Raji (cell line): ENCODE data around the gene GALR2.

Experiments
- POLR2A ChIP-seq: IDR thresholded peaks from 2 replicates; pipeline ENCODE4 v1.6.1; 2011; ENCODE audit warnings: low read depth, low read length, control low read depth; ENCODE audit not compliant: insufficient read depth

GALR2 gene

DNA sequence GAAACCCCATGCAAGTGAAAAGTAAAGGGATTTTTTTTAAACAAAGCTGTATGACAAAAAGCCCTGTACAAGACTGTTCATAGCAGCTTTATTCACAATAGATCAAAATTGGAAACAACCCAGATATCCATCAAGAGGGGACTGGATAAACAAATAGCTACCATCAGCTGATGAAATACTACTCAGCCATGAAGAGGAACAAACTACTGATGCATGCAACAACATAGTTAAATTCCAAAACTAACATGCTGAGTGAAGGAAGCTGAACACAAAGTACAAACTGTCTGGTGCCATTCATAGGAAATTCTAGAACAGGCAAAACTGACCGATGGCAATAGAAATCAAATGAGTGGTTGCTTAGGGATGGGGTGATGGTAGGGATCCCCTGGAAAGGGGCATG is 51.3 kb downstream of the GALR2 start:
- no peak for TF ChIP-seq POLR2A
